Upper lobe of left lung (tissue), 4 donors: ENCODE data around the gene PLVAP.

Experiments used
- CTCF ChIP-seq, 6 experiments: fragments of 450-650 bp in 4 of 6; fragments of 200-600 bp in 2 of 6; sonication (generic) in 2 of 6; IDR thresholded peaks; one replicate each; pipeline ENCODE4 v1.5.1; 2016 to 2019; ENCODE audit warnings: antibody characterized with exemption in 6 of 6
- EP300 ChIP-seq, 4 donors: sonication (generic); formaldehyde crosslinking; IDR thresholded peaks; one replicate each; pipeline ENCODE4 v1.5.1; 2017; ENCODE audit warnings: antibody characterized with exemption in 4 of 4, control low read depth in 2 of 4
- POLR2A ChIP-seq, 4 donors: fragments of 450-650 bp; IDR thresholded peaks; one replicate each; pipeline ENCODE4 v1.5.1; 2016 to 2017; ENCODE audit warnings: antibody characterized with exemption in 4 of 4, mild to moderate bottlenecking in 2 of 4
- POLR2AphosphoS5 ChIP-seq, 2 donors: sonication (generic); formaldehyde crosslinking; IDR thresholded peaks; one replicate each; pipeline ENCODE4 v1.5.1; 2017; ENCODE audit warnings: antibody characterized with exemption in 2 of 2

DNA sequence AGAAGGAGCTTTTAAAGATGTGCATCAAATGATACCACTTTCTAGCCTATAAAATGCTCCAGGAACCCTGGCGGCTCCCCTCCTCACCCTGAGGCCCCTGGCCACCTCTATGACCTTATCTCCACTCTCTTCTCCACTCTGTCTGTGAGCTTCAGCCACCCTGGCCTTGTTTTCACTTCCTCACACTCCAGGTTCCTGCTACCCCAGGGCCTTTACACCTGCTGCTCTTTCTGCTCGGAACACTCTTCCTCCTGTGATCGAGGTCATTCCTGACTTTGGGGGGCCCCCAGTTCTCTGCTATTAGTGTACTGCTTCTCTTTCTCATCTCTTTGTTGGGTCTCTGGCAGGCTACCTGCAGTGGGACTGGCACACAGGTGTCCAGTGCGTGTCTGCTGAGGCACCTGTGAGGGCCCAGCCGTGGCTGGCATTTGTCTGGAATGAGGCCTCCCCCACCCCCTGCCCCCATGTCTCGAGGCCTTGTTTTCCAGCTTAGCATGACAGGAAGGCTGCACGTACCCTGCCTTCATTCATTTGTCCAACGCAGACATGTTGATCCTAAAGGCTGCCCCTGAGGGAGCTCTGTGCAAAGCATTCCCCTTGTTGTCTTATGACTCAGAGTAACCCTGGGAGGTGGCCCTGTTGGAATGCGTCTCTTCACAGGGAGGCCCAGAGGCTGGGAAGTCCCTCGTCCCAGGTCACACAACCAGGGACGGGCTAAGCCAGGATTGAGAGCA, 65.5 kb downstream of the PLVAP start:
- TF ChIP-seq CTCF (IDR thresholded peaks at IDR 0.05) (no peak), POLR2A (IDR thresholded peaks at IDR 0.05) (no peak), EP300 (IDR thresholded peaks at IDR 0.05) (no peak), POLR2AphosphoS5 (IDR thresholded peaks at IDR 0.05) (no peak)
